H1 (cell line): ENCODE results near the gene GALNTL6. TPM values are rescaled to one million over a fixed set of nuclear protein-coding genes. Genes with fewer than 3 reads are reported as not detected.

ENCODE experiments used
- ATF2 ChIP-seq: IDR thresholded peaks from 2 replicates; pipeline ENCODE4 v1.6.1; 2012; ENCODE audit warnings: low read length, inconsistent platforms
- CEBPB ChIP-seq: IDR thresholded peaks from 2 replicates; pipeline ENCODE4 v1.6.1; 2012; ENCODE audit warnings: low read depth, low read length
- CHD7 ChIP-seq: fragments of 300-600 bp; sonication (generic); IDR thresholded peaks from 2 replicates; pipeline ENCODE4 v1.7.1; 2012; ENCODE audit warnings: low read length, moderate library complexity, mild to moderate bottlenecking, inconsistent platforms; ENCODE audit not compliant: insufficient replicate concordance
- E2F6 ChIP-seq: IDR thresholded peaks from 2 replicates; pipeline ENCODE4 v1.6.1; 2012; ENCODE audit warnings: inconsistent platforms
- JUND ChIP-seq: IDR thresholded peaks from 2 replicates; pipeline ENCODE4 v1.6.1; 2011; ENCODE audit warnings: mild to moderate bottlenecking, improper control_type of control experiment, low read length
- RFX5 ChIP-seq: IDR thresholded peaks from 2 replicates; pipeline ENCODE4 v1.6.1; 2011; ENCODE audit warnings: low read depth, low read length, improper control_type of control experiment, borderline replicate concordance
- TBP ChIP-seq: IDR thresholded peaks from 2 replicates; pipeline ENCODE4 v1.6.1; 2011; ENCODE audit warnings: low read depth, low read length, improper control_type of control experiment
- polyA plus RNA-seq, 7 experiments: library from polyadenylated mRNA; depleted of rRNA in 3 of 7; stranded (reverse) in 5 of 7; unstranded in 2 of 7; fragments of >200 nt in 5 of 7; fragments of 200-250 nt in 2 of 7; gene quantifications; 1 replicate in 5 of 7; 2 replicates in 1 of 7; 4 replicates in 1 of 7; pipeline versions ENCODE4 v1.2.1 to v1.2.3, GENCODE V29; 2011 to 2013; ENCODE audit warnings: missing spikeins in 2 of 7, mixed read lengths in 2 of 7
- total RNA-seq: library from RNA; stranded (reverse); fragmentation: NEBNext Ultra II Directional; extraction: Animal tissue kit (Norgen Biotek cat#: 25700); gene quantifications from 2 replicates; pipeline ENCODE4 v1.2.1, GENCODE V29; 2021
- TF ChIP-seq, protein P1 (sequence below): IDR thresholded peaks from 2 replicates; pipeline ENCODE4 v1.6.1; 2012; ENCODE audit warnings: inconsistent platforms

Gene GALNTL6
- total and polyA plus RNA-seq, 2 of the 8 experiments (the other 6 are each of a cell fraction or from before 2014, with no cell fraction given) = 0.03 to 0.32 TPM

- TF ChIP-seq CHD7 = no peak
- TF ChIP-seq, protein P1, sequence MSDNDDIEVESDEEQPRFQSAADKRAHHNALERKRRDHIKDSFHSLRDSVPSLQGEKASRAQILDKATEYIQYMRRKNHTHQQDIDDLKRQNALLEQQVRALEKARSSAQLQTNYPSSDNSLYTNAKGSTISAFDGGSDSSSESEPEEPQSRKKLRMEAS = no peak
- TF ChIP-seq TBP = no peak
- no peak for TF ChIP-seq JUND
- no peak for TF ChIP-seq RFX5
- TF ChIP-seq CEBPB = no peak
- TF ChIP-seq E2F6 = no peak
- no peak for TF ChIP-seq ATF2
- TF ChIP-seq, all 59 proteins: peak for 0
These were observed 375.2 kb downstream of the GALNTL6 start (continued) for GRCh38 chr4:172188248-172188988.
